Stimulated activated CD8-positive, alpha-beta memory T cell treated with anti-CD3 and anti-CD28 coated beads, Interleukin-4, amount 100 ng/mL, for 24 hours (primary cell): ENCODE measurements around the gene FUZ.
"Not testable (repeated sequence)": the region's sequence is repeated elsewhere in the genome, so short reads cannot be mapped to it uniquely, and the experiment has no call there.

Source experiments
- DNase-seq: peaks from one replicate; pipeline ENCODE4 v3.0.0-alpha.2; 2020; ENCODE audit warnings: low read depth

Gene FUZ

GRCh38 chr19:49832556-49832955 is 19.5 kb upstream of the FUZ start:
- no peak for DNase-seq

GRCh38 chr19:49831592-49831991 is 18.5 kb upstream of the FUZ start:
- no peak for DNase-seq

GRCh38 chr19:49830766-49831165 is 17.7 kb upstream of the FUZ start:
- DNase-seq = no peak

GRCh38 chr19:49829721-49830120 is 16.6 kb upstream of the FUZ start:
- no peak for DNase-seq

- DNase-seq = no peak
These were observed 16.1 kb upstream of the FUZ start for GRCh38 chr19:49829200-49829599.

- no peak for DNase-seq
These were observed 13.9 kb upstream of the FUZ start for GRCh38 chr19:49827034-49827433.

- no peak for DNase-seq
These were observed 11.6 kb upstream of the FUZ start for GRCh38 chr19:49824662-49825061.

GRCh38 chr19:49823472-49823871 is 10.4 kb upstream of the FUZ start:
- DNase-seq = no peak

GRCh38 chr19:49820125-49820524 is 7.0 kb upstream of the FUZ start:
- no peak for DNase-seq

GRCh38 chr19:49819452-49820115 is 6.5 kb upstream of the FUZ start:
- not testable (repeated sequence) for DNase-seq

GRCh38 chr19:49818649-49819370 is 5.7 kb upstream of the FUZ start:
- DNase-seq = no peak

- DNase-seq = peak; percentile 78
These were observed 5.0 kb upstream of the FUZ start, which contains the start of gene MED25 for GRCh38 chr19:49817964-49818648. TSS of gene MED25 (plus strand) at chr19:49818289. CDS start at chr19:49818342, 53 bp downstream.

GRCh38 chr19:49816590-49816989 is 3.5 kb upstream of the FUZ start:
- DNase-seq = no peak

GRCh38 chr19:49814010-49814409 is 918 bp upstream of the FUZ start:
- no peak for DNase-seq

- DNase-seq = no peak
These were observed 568 bp downstream of the FUZ start for GRCh38 chr19:49812452-49812996.

GRCh38 chr19:49811328-49811727 is 1.8 kb downstream of the FUZ start:
- no peak for DNase-seq

- DNase-seq = no peak
These were observed 3.1 kb downstream of the FUZ start for GRCh38 chr19:49809941-49810389.

GRCh38 chr19:49809160-49809940 is 3.7 kb downstream of the FUZ start:
- DNase-seq = peak; percentile 19

GRCh38 chr19:49808711-49809159 is 4.4 kb downstream of the FUZ start:
- peak; percentile 69 for DNase-seq

GRCh38 chr19:49807904-49808675 is 5.0 kb downstream of the FUZ start:
- no peak for DNase-seq
